ENCODE measurements around the gene MLANA. TPM values are rescaled to one million over a fixed set of nuclear protein-coding genes. Genes with fewer than 3 reads are reported as not detected.

MLANA gene
- polyA plus RNA-seq, 1 donor from 2014 or later = not detected

DNA sequence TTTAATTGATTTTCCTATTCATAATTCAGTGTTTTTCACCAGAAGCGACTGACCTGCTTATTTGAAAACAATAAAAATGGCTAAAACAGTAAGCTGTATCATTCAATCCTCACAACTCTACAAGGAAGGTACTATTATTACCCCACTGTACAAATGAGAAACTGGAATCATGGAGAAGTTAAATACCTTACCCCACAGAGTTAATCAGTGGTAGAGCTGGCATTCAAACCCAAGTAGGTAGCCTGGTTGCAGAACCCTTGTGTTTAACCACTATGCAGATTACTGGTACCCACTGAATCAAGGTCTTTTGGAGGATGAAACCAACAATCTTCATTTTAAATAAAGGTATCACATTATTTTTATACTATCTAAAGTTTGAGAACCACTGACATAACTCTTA, 59.6 kb downstream of the MLANA start:
- Mint-ChIP-seq H3K27ac (no peak overlapping the region), H3K9me3 (no peaks in the 10 kb centered on the region), H3K27me3 (no peaks in the 10 kb centered on the region), H3K4me1 (peaks cover 5 to 8% (median 6%) of the 10 kb centered on the region in 3 donors), H3K36me3 (peaks cover 3% of the 10 kb centered on the region), H3K4me3 (no peak overlapping the region)

- Mint-ChIP-seq H3K27ac (no peak overlapping the region), H3K27me3 (no peaks in the 10 kb centered on the region), H3K36me3 (peaks cover 3% of the 10 kb centered on the region), H3K4me3 (no peak overlapping the region), H3K4me1 (peaks cover 5 to 8% (median 6%) of the 10 kb centered on the region in 3 donors), H3K9me3 (no peaks in the 10 kb centered on the region)
These were observed 61.1 kb downstream of the MLANA start for GRCh38 chr9:5951686-5952211.

- H3K36me3 Mint-ChIP-seq = peaks cover 1% of the 10 kb centered on the region
- H3K9me3 Mint-ChIP-seq = no peaks in the 10 kb centered on the region
- no peak overlapping the region for H3K27ac Mint-ChIP-seq
- no peaks in the 10 kb centered on the region for H3K27me3 Mint-ChIP-seq
- H3K4me1 Mint-ChIP-seq = peaks cover 15 to 17% (median 17%) of the 10 kb centered on the region in 3 donors
- H3K4me3 Mint-ChIP-seq = no peak overlapping the region
These were observed 63.3 kb downstream of the MLANA start for GRCh38 chr9:5953743-5954707.

- Mint-ChIP-seq H3K36me3 (no peaks in the 10 kb centered on the region), H3K4me1 (peaks cover 10 to 23% (median 19%) of the 10 kb centered on the region in 3 donors), H3K4me3 (no peak overlapping the region), H3K27me3 (no peaks in the 10 kb centered on the region), H3K9me3 (no peaks in the 10 kb centered on the region), H3K27ac (no peak overlapping the region)
These were observed 66.5 kb downstream of the MLANA start for GRCh38 chr9:5957166-5957565.

- Mint-ChIP-seq H3K9me3 (no peaks in the 10 kb centered on the region), H3K36me3 (no peaks in the 10 kb centered on the region), H3K4me3 (no peak overlapping the region), H3K4me1 (peaks cover 10 to 23% (median 17%) of the 10 kb centered on the region in 3 donors), H3K27me3 (no peaks in the 10 kb centered on the region), H3K27ac (no peak overlapping the region)
These were observed 67.6 kb downstream of the MLANA start for GRCh38 chr9:5958273-5958672.

Other genes with a start within 250 kb of the MLANA start
- 6.7 TPM for gene ERMP1, start 57.8 kb upstream of the MLANA start, polyA plus RNA-seq
- gene RANBP6, start 124.7 kb downstream of the MLANA start, polyA plus RNA-seq = 10.0 TPM